Lower leg skin (tissue), 3 donors: ENCODE measurements around the gene CDR2.

ENCODE experiments used
- CTCF ChIP-seq, 3 donors: fragments of 450-650 bp; IDR thresholded peaks; one replicate each; pipeline ENCODE4 v1.5.1; 2016; ENCODE audit warnings: antibody characterized with exemption in 3 of 3, mild to moderate bottlenecking in 3 of 3, moderate library complexity in 2 of 3
- POLR2A ChIP-seq, 2 donors: fragments of 450-650 bp; IDR thresholded peaks; one replicate each; pipeline ENCODE4 v1.6.1; 2016 to 2017; ENCODE audit warnings: antibody characterized with exemption in 2 of 2, mild to moderate bottlenecking in 1 of 2, moderate library complexity in 1 of 2

GRCh38 chr16:22364241-22364640 lies 10.2 kb downstream of the CDR2 start:
- TF ChIP-seq CTCF (IDR thresholded peaks at IDR 0.05) (no peak), POLR2A (IDR thresholded peaks at IDR 0.05) (no peak)
